Naive B cell (primary cell): ENCODE results near the gene GALNT15. TPM values are rescaled to one million over a fixed set of nuclear protein-coding genes. Genes with fewer than 3 reads are reported as not detected.

ENCODE experiments used
- ATAC-seq, 2 donors: fragments of 150-1000 bp; cut with Tn5 transposase; 2 replicates each; pipeline ENCODE4 v1.10.0; 2021; ENCODE audit warnings: low read depth in 2 of 2, mild to moderate bottlenecking in 2 of 2, moderate library complexity in 2 of 2
- DNase-seq: peaks from one replicate; pipeline ENCODE4 v3.0.0; 2022
- H3K27ac Mint-ChIP-seq, 6 donors: one replicate each; pipeline ENCODE4 v1.8.0; 2020 to 2022; ENCODE audit warnings: mild to moderate bottlenecking in 6 of 6, mixed read lengths in 6 of 6, moderate library complexity in 5 of 6, inconsistent platforms in 2 of 6
- H3K27me3 Mint-ChIP-seq, 3 donors: one replicate each; pipeline ENCODE4 v1.8.0; 2021 to 2022; ENCODE audit warnings: mixed read lengths in 3 of 3, mild to moderate bottlenecking in 1 of 3
- H3K36me3 Mint-ChIP-seq, 2 donors: one replicate each; pipeline ENCODE4 v1.8.0; 2020 to 2022; ENCODE audit warnings: mixed read lengths in 2 of 2, inconsistent platforms in 1 of 2, mild to moderate bottlenecking in 1 of 2
- H3K4me1 Mint-ChIP-seq, 3 donors: one replicate each; pipeline ENCODE4 v1.8.0; 2020 to 2022; ENCODE audit warnings: mixed read lengths in 3 of 3, inconsistent platforms in 1 of 3, mild to moderate bottlenecking in 1 of 3, moderate library complexity in 1 of 3
- H3K4me3 Mint-ChIP-seq, 8 donors: one replicate each; pipeline ENCODE4 v1.8.0; 2020 to 2022; ENCODE audit warnings: mild to moderate bottlenecking in 8 of 8, mixed read lengths in 8 of 8, moderate library complexity in 8 of 8, inconsistent platforms in 2 of 8
- H3K9me3 Mint-ChIP-seq, 7 donors: one replicate each; pipeline ENCODE4 v1.8.0; 2020 to 2022; ENCODE audit warnings: mixed read lengths in 7 of 7, mild to moderate bottlenecking in 5 of 7, inconsistent platforms in 2 of 7, moderate library complexity in 1 of 7
- polyA plus RNA-seq, 6 donors: library from polyadenylated mRNA; unstranded; fragments of 300-500 nt; fragmentation: Illumina TruSeq; gene quantifications; one replicate each; pipeline ENCODE4 v1.2.3, GENCODE V29; 2021; ENCODE audit warnings: low read depth in 6 of 6

The GALNT15 gene
- polyA plus RNA-seq, 6 donors from 2014 or later, result not detected

- no peaks in the 10 kb centered on the region for H3K27me3 Mint-ChIP-seq
- no peak for ATAC-seq
- peaks cover 7 to 13% of the 10 kb centered on the region in 2 donors for H3K36me3 Mint-ChIP-seq
- no peak for DNase-seq
- no peak overlapping the region for H3K4me3 Mint-ChIP-seq
- H3K9me3 Mint-ChIP-seq, result no peaks in the 10 kb centered on the region
- peaks cover under 1 to 1% (median under 1%) of the 10 kb centered on the region in 3 donors for H3K4me1 Mint-ChIP-seq
- peak overlapping the region in 1 of 6 donors; percentile 5 for H3K27ac Mint-ChIP-seq
Observed at GRCh38 chr3:16258866-16259265, 84.4 kb downstream of the GALNT15 start.

DNA sequence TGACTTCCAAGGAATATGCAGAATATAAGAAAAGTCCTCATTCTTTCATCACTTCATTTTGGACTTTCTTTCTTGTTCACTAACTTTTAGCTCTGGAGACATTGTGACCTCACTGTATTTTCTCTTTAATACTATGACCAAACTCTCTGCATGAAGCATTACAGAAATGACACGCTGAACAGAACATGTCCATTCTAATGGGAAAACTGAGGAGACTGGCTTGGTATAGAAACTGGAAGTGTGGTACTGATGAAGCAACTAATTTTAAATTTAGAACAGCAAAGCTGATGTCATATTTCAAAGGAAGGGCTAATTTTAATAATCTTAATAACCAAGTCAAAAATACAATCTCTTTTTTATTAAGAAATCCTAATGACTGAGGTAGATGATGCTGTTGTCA, 85.6 kb downstream of the GALNT15 start:
- H3K27me3 Mint-ChIP-seq, result no peaks in the 10 kb centered on the region
- peak overlapping the region in 1 of 6 donors; percentile 52 for H3K27ac Mint-ChIP-seq
- no peaks in the 10 kb centered on the region for H3K9me3 Mint-ChIP-seq
- no peak for DNase-seq
- H3K36me3 Mint-ChIP-seq, result peaks cover 7 to 13% of the 10 kb centered on the region in 2 donors
- no peak for ATAC-seq
- H3K4me1 Mint-ChIP-seq, result peaks cover 5 to 12% (median 6%) of the 10 kb centered on the region in 3 donors
- H3K4me3 Mint-ChIP-seq, result no peak overlapping the region

DNA sequence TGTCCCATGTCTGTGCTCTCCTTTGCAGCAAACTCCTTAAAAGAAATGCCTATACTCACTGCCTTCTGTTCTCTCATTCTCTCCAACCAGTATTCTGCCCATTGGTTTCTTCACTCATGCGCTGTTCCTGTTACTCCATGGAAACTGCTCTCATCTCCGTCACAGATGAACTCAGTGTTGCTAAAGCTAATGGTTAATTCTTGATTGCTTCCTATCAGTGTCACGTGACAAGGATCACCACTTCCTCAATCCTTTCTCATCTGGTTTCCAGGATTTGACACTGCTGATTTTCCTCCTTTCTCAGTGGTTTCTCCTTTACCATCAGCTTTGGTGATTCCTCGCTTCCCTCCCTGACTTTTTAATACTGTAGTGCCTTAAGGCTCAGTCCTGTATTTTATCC, 87.7 kb downstream of the GALNT15 start:
- Mint-ChIP-seq H3K4me1 (peaks cover 7 to 32% (median 9%) of the 10 kb centered on the region in 3 donors), H3K36me3 (peaks cover 7 to 13% of the 10 kb centered on the region in 2 donors), H3K27ac (no peak overlapping the region), H3K9me3 (no peaks in the 10 kb centered on the region), H3K27me3 (no peaks in the 10 kb centered on the region), H3K4me3 (no peak overlapping the region)
- no peak for ATAC-seq
- DNase-seq, result no peak

DNA sequence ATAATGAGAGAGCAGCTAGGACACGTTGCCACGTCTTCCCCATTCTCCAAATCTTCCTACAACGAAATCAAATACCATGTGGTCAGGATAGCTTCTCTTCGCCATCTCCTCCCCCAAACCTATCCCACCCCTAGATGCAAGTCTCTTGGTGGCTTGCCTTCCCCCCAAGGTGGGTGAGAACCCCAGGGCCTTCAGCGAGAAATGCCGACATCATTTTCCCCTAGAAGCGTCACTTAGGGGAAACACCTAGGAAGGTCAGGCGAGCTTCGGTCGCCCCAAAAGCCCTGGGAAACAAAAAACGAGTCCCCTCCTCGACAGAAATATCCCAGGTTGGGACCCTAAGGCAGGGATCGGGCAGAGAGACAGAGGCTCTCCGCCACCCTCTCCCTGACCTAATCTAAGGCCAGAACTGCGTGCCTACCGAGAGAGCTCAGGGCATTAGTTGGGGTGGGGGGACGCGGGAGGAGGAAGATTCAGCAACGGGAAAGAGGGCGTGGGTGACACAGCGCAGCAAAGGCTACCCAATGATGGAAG, 89.8 kb downstream of the GALNT15 start:
- H3K27ac Mint-ChIP-seq, result peak overlapping the region; percentile 98 to 100 (median 100)
- H3K9me3 Mint-ChIP-seq, result no peaks in the 10 kb centered on the region
- peaks cover 12 to 35% (median 14%) of the 10 kb centered on the region in 3 donors for H3K4me1 Mint-ChIP-seq
- ATAC-seq, result peak in 1 of 2 donors; percentile 1
- H3K36me3 Mint-ChIP-seq, result peaks cover 7 to 8% of the 10 kb centered on the region in 2 donors
- no peak for DNase-seq
- no peaks in the 10 kb centered on the region for H3K27me3 Mint-ChIP-seq
- peak overlapping the region; percentile 83 to 100 (median 96) for H3K4me3 Mint-ChIP-seq

GRCh38 chr3:16264708-16265454, 90.4 kb downstream of the GALNT15 start, which contains the start of the genes DPH3 and OXNAD1:
Gene DPH3, minus strand, starts transcription at chr3:16264943. Its CDS starts 67 bp downstream, at chr3:16264876.
Gene OXNAD1, plus strand, starts transcription at chr3:16265212. Its CDS starts 5,741 bp downstream, at chr3:16270953.
- H3K36me3 Mint-ChIP-seq, result peaks cover 3 to 5% of the 10 kb centered on the region in 2 donors
- peaks cover 12 to 35% (median 14%) of the 10 kb centered on the region in 3 donors for H3K4me1 Mint-ChIP-seq
- DNase-seq (peak; percentile 99), ATAC-seq (peak; percentile 91 to 93)
- peak within 1 kb of the TSS; percentile 83 to 100 (median 96) for H3K4me3 Mint-ChIP-seq
- peak within 1 kb of the TSS; percentile 98 to 100 (median 100) for H3K27ac Mint-ChIP-seq
- H3K9me3 Mint-ChIP-seq, result no peaks in the 10 kb centered on the region
- no peaks in the 10 kb centered on the region for H3K27me3 Mint-ChIP-seq

DNA sequence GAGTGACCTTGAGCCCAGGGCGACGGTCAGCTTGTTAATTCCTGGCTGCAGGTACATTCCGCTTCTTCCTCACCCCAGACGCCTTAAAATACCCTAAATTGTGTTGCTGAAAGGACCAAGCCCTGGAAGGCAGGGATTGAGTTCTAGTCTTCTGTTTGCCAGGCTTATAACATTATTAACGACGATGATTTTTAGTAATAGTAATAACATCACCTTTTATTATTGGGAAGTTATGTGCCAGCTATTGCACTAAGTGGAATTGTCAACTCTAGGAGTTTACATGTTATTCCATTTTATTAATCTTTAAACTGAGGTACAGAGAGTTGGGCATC, 90.9 kb downstream of the GALNT15 start:
- ATAC-seq, result no peak
- peak overlapping the region; percentile 98 to 100 (median 100) for H3K27ac Mint-ChIP-seq
- no peaks in the 10 kb centered on the region for H3K27me3 Mint-ChIP-seq
- peaks cover 12 to 35% (median 14%) of the 10 kb centered on the region in 3 donors for H3K4me1 Mint-ChIP-seq
- H3K9me3 Mint-ChIP-seq, result no peaks in the 10 kb centered on the region
- H3K4me3 Mint-ChIP-seq, result peak overlapping the region; percentile 83 to 100 (median 96)
- no peak for DNase-seq
- H3K36me3 Mint-ChIP-seq, result peaks cover 0 to 7% of the 10 kb centered on the region in 2 donors

DNA sequence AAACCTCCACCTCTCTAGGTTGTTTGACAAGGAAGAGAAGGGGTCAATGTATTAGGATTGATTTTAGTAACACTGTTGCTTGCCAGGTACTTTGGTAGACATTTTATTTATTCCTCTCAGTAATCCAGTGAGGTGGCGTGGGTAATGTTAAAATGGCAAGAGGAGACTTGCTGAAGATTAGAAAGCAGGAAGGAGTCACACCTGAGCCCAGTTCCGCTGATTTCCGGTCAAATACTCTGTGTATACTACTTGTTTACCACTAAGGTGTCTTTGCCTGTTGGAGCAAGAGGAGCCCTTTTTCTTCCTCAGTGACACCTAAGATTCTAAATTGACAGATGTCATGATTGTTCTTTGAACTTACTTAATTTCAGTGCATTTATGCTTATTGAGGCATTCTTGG, 92.2 kb downstream of the GALNT15 start:
- DNase-seq (no peak), ATAC-seq (no peak)
- Mint-ChIP-seq H3K27me3 (no peaks in the 10 kb centered on the region), H3K27ac (peak overlapping the region in 2 of 6 donors; percentile 28 to 64), H3K36me3 (peaks cover 0 to 15% of the 10 kb centered on the region in 2 donors), H3K4me1 (peaks cover 12 to 35% (median 14%) of the 10 kb centered on the region in 3 donors), H3K9me3 (no peaks in the 10 kb centered on the region), H3K4me3 (peak overlapping the region in 4 of 8 donors; percentile 10 to 84 (median 48))

DNA sequence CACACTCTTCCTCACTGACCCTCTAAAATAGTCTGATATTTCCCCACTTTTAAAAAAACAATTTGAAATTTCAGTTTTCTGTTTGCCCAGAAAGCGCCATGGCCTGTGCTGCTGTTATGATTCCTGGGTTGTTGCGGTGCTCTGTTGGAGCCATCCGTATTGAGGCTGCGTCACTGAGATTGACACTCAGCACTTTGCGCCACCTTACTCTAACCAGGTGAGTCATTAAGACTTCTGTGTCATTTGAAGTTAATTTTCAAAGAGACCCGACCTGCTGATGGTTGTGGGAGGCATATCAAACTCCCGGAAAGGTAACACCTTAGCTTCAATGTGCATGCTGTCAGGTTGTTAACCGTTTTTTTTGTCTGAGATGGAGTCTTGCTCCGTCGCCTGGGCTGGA, 96.4 kb downstream of the GALNT15 start:
- peaks cover 0 to 26% of the 10 kb centered on the region in 2 donors for H3K36me3 Mint-ChIP-seq
- no peaks in the 10 kb centered on the region for H3K9me3 Mint-ChIP-seq
- DNase-seq (no peak), ATAC-seq (no peak)
- H3K4me1 Mint-ChIP-seq, result peaks cover 6 to 15% (median 9%) of the 10 kb centered on the region in 3 donors
- peak overlapping the region in 1 of 6 donors; percentile 28 for H3K27ac Mint-ChIP-seq
- H3K27me3 Mint-ChIP-seq, result no peaks in the 10 kb centered on the region
- H3K4me3 Mint-ChIP-seq, result no peak overlapping the region

DNA sequence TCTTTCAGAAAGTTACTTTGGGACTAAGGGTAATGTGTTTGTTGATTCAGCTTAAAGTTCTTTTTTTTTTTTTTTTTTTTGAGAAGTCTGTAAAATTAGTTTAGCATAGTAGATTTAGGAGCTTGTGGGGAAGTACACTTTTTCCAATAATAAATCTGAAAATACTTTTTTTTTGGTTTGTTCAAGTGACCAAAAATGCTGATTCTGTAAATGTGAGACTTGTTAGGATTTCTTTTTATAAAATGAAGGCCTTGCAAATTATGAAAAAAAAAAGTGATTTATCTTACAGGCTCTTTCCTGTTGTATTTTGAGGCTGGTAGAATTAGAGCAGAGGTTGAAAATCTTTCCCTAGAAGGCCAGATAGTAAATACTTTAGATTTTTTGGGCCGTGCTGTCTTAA, 98.1 kb downstream of the GALNT15 start:
- peaks cover 0 to 3% (median 0%) of the 10 kb centered on the region in 3 donors for H3K4me1 Mint-ChIP-seq
- no peak for ATAC-seq
- no peak overlapping the region for H3K27ac Mint-ChIP-seq
- H3K36me3 Mint-ChIP-seq, result peaks cover 0 to 29% of the 10 kb centered on the region in 2 donors
- no peaks in the 10 kb centered on the region for H3K9me3 Mint-ChIP-seq
- no peak overlapping the region for H3K4me3 Mint-ChIP-seq
- no peak for DNase-seq
- H3K27me3 Mint-ChIP-seq, result no peaks in the 10 kb centered on the region

DNA sequence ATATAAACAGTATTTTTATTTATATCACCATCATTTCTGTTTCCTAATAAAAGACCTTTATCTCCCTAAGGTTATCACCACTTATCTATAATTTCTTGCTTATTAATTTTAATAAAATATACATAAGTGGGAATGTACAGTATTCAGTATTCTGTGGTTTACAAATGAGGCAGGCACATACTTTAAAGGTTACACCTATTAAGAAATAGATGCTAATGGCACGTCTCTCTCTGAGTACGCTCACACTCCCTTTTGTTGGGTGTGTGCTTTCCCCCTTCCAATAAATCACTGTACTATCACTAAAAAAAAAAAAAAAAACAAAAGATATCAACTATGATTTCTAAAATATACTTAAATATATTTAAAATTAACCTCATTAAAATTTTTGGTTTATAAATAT, 99.4 kb downstream of the GALNT15 start:
- Mint-ChIP-seq H3K36me3 (peaks cover 0 to 32% of the 10 kb centered on the region in 2 donors), H3K4me1 (peaks cover 0 to under 1% (median 0%) of the 10 kb centered on the region in 3 donors), H3K9me3 (no peaks in the 10 kb centered on the region), H3K4me3 (no peak overlapping the region), H3K27ac (no peak overlapping the region), H3K27me3 (no peaks in the 10 kb centered on the region)
- no peak for DNase-seq
- ATAC-seq, result no peak

DNA sequence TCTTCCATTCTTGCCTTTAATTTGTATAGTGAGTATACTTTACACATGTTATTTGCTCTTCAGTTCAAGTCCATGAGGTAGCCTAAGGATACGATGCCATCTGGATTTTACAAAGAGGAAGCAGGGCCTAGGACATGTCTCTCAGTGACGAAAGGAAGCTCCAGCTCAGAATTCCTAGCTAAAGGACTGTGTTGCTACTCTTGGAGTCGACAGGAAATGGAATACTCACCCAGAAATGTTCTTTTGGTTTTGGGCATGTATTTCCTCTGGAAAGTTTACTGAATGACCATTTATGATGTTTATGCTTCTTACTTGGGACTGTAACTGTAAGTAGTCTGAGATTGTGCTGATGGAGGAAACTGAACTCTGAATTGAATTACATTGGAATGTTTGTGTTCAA, 103.0 kb downstream of the GALNT15 start:
- Mint-ChIP-seq H3K27ac (no peak overlapping the region), H3K4me3 (no peak overlapping the region), H3K36me3 (peaks cover 5 to 11% of the 10 kb centered on the region in 2 donors), H3K27me3 (no peaks in the 10 kb centered on the region), H3K4me1 (no peaks in the 10 kb centered on the region), H3K9me3 (no peaks in the 10 kb centered on the region)
- ATAC-seq (no peak), DNase-seq (no peak)

GRCh38 chr3:16279010-16279801, 104.7 kb downstream of the GALNT15 start:
- no peak overlapping the region for H3K4me3 Mint-ChIP-seq
- H3K4me1 Mint-ChIP-seq, result no peaks in the 10 kb centered on the region
- peaks cover 6 to 9% of the 10 kb centered on the region in 2 donors for H3K36me3 Mint-ChIP-seq
- H3K27ac Mint-ChIP-seq, result no peak overlapping the region
- H3K9me3 Mint-ChIP-seq, result no peaks in the 10 kb centered on the region
- DNase-seq, result no peak
- no peak for ATAC-seq
- H3K27me3 Mint-ChIP-seq, result no peaks in the 10 kb centered on the region

- Mint-ChIP-seq H3K9me3 (no peaks in the 10 kb centered on the region), H3K36me3 (peaks cover 6 to 9% of the 10 kb centered on the region in 2 donors), H3K27me3 (no peaks in the 10 kb centered on the region), H3K27ac (no peak overlapping the region), H3K4me1 (peaks cover 0 to 3% (median 0%) of the 10 kb centered on the region in 3 donors), H3K4me3 (no peak overlapping the region)
- ATAC-seq (no peak), DNase-seq (no peak)
Observed at GRCh38 chr3:16280671-16281070, 106.2 kb downstream of the GALNT15 start.
